Nephron progenitor cell (in vitro differentiated cells): ENCODE measurements around the gene IGFL2.
"Not testable (repeated sequence)": the region's sequence is repeated elsewhere in the genome, so short reads cannot be mapped to it uniquely, and the experiment has no call there.

Experiments used
- DNase-seq: peaks from one replicate; pipeline ENCODE4 v3.0.0; 2021
- H3K27ac Mint-ChIP-seq: 2 replicates; pipeline ENCODE4 v1.8.0; 2021; ENCODE audit warnings: mild to moderate bottlenecking, moderate library complexity, mixed read lengths
- H3K27me3 Mint-ChIP-seq: 2 replicates; pipeline ENCODE4 v1.8.0; 2021; ENCODE audit warnings: mild to moderate bottlenecking, low read depth, mixed read lengths; ENCODE audit not compliant: poor library complexity
- H3K36me3 Mint-ChIP-seq: 2 replicates; pipeline ENCODE4 v1.8.0; 2021; ENCODE audit warnings: low read depth, mixed read lengths
- H3K4me1 Mint-ChIP-seq: 2 replicates; pipeline ENCODE4 v1.8.0; 2021; ENCODE audit warnings: mixed read lengths
- H3K4me3 Mint-ChIP-seq: 2 replicates; pipeline ENCODE4 v1.8.0; 2021; ENCODE audit warnings: mild to moderate bottlenecking, moderate library complexity, mixed read lengths
- H3K9me3 Mint-ChIP-seq: 2 replicates; pipeline ENCODE4 v1.8.0; 2021; ENCODE audit warnings: mild to moderate bottlenecking, moderate library complexity, mixed read lengths
- CTCF ChIP-seq: fragments of 200-600 bp; sonication (generic); IDR thresholded peaks from 2 replicates; pipeline ENCODE4 v1.5.0; 2021; ENCODE audit warnings: antibody characterized with exemption

IGFL2 gene

GRCh38 chr19:46195104-46195503 is 47.1 kb downstream of the IGFL2 start:
- no peak for DNase-seq
- TF ChIP-seq CTCF: no peak
- peak overlapping the region; percentile 39 for H3K27ac Mint-ChIP-seq
- no peak overlapping the region for H3K4me3 Mint-ChIP-seq
- H3K4me1 Mint-ChIP-seq: no peaks in the 10 kb centered on the region
- H3K36me3 Mint-ChIP-seq: no peaks in the 10 kb centered on the region
- peaks cover 40% of the 10 kb centered on the region for H3K27me3 Mint-ChIP-seq
- no peaks in the 10 kb centered on the region for H3K9me3 Mint-ChIP-seq

- H3K27me3 Mint-ChIP-seq: peaks cover 40% of the 10 kb centered on the region
- H3K27ac Mint-ChIP-seq, H3K4me3 Mint-ChIP-seq, DNase-seq, H3K4me1 Mint-ChIP-seq, H3K36me3 Mint-ChIP-seq, H3K9me3 Mint-ChIP-seq: not testable (repeated sequence)
Measured at GRCh38 chr19:46195919-46196318, 47.9 kb downstream of the IGFL2 start.

- no peak for TF ChIP-seq CTCF
- no peak overlapping the region for H3K27ac Mint-ChIP-seq
- peaks cover 42% of the 10 kb centered on the region for H3K27me3 Mint-ChIP-seq
- no peak for DNase-seq
- H3K4me3 Mint-ChIP-seq: no peak overlapping the region
- H3K4me1 Mint-ChIP-seq: no peaks in the 10 kb centered on the region
- no peaks in the 10 kb centered on the region for H3K36me3 Mint-ChIP-seq
- H3K9me3 Mint-ChIP-seq: no peaks in the 10 kb centered on the region
Measured at GRCh38 chr19:46196410-46197124, 48.5 kb downstream of the IGFL2 start.

GRCh38 chr19:46197314-46198070 is 49.5 kb downstream of the IGFL2 start:
- Mint-ChIP-seq H3K27ac (no peak overlapping the region), H3K9me3 (peaks cover 7% of the 10 kb centered on the region), H3K4me3 (no peak overlapping the region), H3K27me3 (peaks cover 44% of the 10 kb centered on the region), H3K4me1 (no peaks in the 10 kb centered on the region), H3K36me3 (no peaks in the 10 kb centered on the region)
- no peak for TF ChIP-seq CTCF
- no peak for DNase-seq

GRCh38 chr19:46198756-46199155 is 50.7 kb downstream of the IGFL2 start:
- Mint-ChIP-seq H3K36me3 (no peaks in the 10 kb centered on the region), H3K9me3 (peaks cover 15% of the 10 kb centered on the region), H3K27me3 (peaks cover 43% of the 10 kb centered on the region), H3K27ac (no peak overlapping the region), H3K4me3 (no peak overlapping the region), H3K4me1 (no peaks in the 10 kb centered on the region)
- no peak for TF ChIP-seq CTCF
- DNase-seq: no peak

- DNase-seq: no peak
- no peaks in the 10 kb centered on the region for H3K4me1 Mint-ChIP-seq
Measured at GRCh38 chr19:46201454-46202310, 53.6 kb downstream of the IGFL2 start.

More at GRCh38 chr19:46201454-46202310, 53.6 kb downstream of the IGFL2 start:
- H3K9me3 Mint-ChIP-seq: peaks cover 15% of the 10 kb centered on the region
- no peaks in the 10 kb centered on the region for H3K36me3 Mint-ChIP-seq
- no peak for TF ChIP-seq CTCF
- H3K4me3 Mint-ChIP-seq: no peak overlapping the region
- peaks cover 46% of the 10 kb centered on the region for H3K27me3 Mint-ChIP-seq
- H3K27ac Mint-ChIP-seq: no peak overlapping the region
